Epithelial cell of proximal tubule (primary cell): ENCODE results near the gene RPTOR. TPM values are rescaled to one million over a fixed set of nuclear protein-coding genes. Genes with fewer than 3 reads are reported as not detected.
A peak's percentile ranks its signal among the peaks of the same experiment; 100 is the strongest.

Experiments used
- DNase-seq: peaks from one replicate; pipeline ENCODE4 v3.0.0-alpha.2; 2011; ENCODE audit warnings: low read depth
- H3K4me3 ChIP-seq: 2 replicates; pipeline ENCODE4 v1.5.1; 2011; ENCODE audit warnings: low read depth, mild to moderate bottlenecking, low read length
- total RNA-seq: library from RNA; depleted of rRNA; stranded (reverse); fragments of >200 nt; gene quantifications from 2 replicates; pipeline ENCODE4 v1.2.3, GENCODE V29; 2015
- TF ChIP-seq, protein P1 (sequence below): conservative IDR thresholded peaks from 2 replicates; pipeline ENCODE4 v1.5.1; 2012; ENCODE audit warnings: low read depth, mild to moderate bottlenecking, low read length

RPTOR gene
- total RNA-seq, 1 donor from 2014 or later, result 24.4 TPM

DNA sequence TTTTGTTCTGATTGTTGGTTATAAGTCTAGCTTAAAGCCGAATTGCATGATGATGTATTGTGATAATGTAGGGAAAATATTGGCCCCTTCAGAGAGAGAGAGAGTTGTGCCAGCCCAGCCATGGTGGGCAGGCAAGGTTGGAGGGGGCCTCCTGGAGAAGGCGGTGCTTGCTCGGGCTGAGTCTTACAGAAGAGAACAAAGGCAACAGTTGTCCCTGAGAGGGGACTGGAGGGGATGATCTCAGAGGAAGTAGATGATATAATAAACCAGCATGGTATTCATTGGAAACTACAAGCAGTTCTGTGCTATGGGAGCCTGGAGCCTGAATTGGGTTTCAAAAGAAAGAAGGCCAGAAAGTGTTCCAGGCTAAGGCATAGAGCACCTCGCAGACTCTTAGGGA lies 173.8 kb downstream of the RPTOR start:
- no peak overlapping the region for H3K4me3 ChIP-seq
- TF ChIP-seq, protein P1, sequence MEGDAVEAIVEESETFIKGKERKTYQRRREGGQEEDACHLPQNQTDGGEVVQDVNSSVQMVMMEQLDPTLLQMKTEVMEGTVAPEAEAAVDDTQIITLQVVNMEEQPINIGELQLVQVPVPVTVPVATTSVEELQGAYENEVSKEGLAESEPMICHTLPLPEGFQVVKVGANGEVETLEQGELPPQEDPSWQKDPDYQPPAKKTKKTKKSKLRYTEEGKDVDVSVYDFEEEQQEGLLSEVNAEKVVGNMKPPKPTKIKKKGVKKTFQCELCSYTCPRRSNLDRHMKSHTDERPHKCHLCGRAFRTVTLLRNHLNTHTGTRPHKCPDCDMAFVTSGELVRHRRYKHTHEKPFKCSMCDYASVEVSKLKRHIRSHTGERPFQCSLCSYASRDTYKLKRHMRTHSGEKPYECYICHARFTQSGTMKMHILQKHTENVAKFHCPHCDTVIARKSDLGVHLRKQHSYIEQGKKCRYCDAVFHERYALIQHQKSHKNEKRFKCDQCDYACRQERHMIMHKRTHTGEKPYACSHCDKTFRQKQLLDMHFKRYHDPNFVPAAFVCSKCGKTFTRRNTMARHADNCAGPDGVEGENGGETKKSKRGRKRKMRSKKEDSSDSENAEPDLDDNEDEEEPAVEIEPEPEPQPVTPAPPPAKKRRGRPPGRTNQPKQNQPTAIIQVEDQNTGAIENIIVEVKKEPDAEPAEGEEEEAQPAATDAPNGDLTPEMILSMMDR, result no peak
- DNase-seq, result no peak

DNA sequence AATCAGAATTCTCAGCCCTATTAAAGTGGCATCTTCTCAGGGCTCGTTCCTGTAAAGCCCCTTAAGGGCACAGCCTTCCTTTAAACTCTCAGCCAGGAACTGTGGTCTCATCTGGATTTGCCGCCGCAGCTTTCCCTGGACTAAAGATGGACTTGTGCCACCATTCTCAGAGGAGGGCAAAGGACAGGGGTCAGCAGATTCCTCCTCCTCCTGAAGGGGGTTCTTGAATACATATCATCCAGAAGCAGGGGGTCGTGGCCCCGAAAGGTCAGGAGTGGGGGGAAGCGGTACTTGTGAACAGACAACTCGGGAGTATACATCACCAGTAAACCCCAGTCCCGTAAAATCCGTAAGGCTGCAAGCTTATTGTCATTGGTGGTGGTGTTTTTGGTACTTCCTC lies 174.8 kb downstream of the RPTOR start:
- no peak overlapping the region for H3K4me3 ChIP-seq
- no peak for DNase-seq
- TF ChIP-seq, protein P1, result no peak

DNA sequence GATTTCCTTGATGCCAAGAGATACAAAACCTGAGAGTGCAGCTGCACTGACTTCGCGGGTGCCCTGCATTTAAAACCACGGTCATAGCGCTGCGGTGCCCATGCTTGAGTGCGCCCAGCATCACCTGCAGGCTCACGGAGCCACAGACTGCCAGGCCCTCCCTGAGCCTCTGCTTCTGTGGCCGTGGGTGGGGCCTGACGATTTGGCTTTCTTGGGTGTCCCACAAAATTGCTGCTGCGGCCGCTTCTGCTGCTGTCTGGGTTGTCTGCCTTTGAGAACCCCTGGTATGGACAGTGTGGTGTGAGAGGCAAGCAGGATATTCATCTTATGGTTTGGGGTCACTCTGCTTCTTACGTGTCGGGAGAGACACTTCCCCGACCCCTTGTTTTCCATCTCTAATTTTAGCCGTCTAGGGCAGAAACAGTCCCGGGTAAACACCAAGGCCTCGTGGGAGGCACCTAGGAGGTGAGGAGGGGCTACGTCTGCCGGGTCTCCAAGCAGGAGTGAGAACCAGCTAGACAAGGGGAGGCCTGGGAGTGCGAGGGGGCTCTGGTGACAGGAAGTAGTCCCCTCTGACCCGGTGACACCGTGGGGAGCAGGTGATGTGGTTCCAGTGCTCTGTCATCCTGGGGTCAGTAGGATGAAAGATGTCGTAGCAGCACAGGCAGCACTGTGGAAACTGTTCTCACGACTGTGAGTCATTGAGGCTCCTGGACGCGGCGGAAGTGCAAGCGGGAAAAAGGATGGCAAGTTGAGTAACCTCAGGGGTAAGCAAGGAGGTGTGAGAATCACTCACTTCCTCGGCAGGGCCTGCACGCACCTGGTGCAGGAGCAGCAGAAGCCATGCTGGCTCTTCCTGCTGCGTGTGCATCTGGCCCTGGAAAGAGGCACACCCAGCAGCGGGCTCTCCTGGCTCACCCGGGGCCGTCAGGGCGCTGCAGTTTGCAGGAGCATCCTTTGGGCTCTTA lies 176.3 kb downstream of the RPTOR start:
- DNase-seq, result peak; percentile 57
- TF ChIP-seq, protein P1, result no peak

DNA sequence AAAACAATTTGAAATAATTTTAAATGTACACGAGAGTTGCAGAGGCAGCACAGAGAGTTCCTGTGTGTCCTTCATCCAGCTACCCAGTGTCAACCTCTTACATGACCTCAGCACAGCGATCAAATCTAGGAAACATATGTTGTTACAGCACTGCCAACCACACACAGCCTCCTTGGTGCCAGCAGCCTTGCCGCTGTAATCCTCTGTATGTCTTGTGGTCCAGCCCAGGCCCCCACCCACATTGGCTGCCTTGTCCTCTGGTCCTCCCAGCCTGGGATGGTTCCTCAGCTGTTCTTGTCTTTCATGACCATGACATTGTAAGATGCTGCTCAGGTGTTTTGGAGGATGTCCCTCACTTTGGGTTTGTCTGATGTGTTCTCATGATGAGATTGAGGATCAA lies 178.0 kb downstream of the RPTOR start:
- H3K4me3 ChIP-seq, result no peak overlapping the region
- no peak for DNase-seq
- TF ChIP-seq, protein P1, result no peak

More for the DNA sequence above, 176.3 kb downstream of the RPTOR start:
- no peak overlapping the region for H3K4me3 ChIP-seq

DNA sequence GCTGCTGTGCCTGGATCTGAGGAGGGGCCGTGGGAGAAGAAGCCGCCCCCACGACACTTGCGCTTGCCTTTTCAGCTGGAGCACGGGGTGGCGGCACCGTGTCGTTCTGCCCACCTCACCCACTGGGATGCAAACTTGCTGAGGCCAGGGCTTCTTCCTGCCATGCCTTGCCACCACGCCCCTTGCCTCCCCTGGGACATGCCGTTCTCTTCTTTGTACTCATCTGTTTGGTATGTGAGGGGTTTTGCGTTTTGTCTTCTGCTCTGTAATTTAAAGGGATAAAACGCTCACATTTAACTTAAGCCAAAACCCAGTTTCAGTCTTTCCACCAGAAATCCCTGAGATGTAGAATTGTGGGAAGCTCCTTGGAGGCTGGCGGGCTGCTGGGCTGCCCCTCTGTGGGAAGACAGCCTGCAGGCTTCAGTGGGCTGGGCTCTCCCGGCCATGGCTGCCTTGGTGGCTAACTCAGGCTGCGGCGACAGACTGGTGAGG lies 180.2 kb downstream of the RPTOR start:
- DNase-seq, result no peak
- TF ChIP-seq, protein P1, result no peak
- H3K4me3 ChIP-seq, result no peak overlapping the region

DNA sequence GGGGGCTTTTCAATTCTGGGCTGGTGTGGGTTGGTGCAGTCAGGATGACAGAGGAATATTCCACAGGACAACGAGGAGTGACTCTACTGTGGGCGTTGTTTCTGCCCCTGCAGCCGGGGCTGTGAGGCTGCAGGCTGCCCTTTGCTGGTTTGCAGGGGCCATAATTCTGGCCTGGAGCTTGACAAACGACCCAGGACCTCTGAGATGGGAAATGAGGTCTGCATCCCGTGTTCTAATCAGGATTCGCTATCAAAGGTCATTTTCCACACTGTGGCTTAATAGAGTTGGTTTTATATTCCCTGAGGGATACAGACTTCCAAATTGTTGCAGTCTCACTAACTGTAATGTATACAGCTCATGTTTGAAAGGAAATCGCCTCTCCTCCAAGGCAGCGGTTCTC lies 180.9 kb downstream of the RPTOR start:
- no peak for DNase-seq
- no peak overlapping the region for H3K4me3 ChIP-seq
- TF ChIP-seq, protein P1, result no peak
